GM12892 (cell line): ENCODE results near the gene KIF16B.

Experiments
- POLR2A ChIP-seq: IDR thresholded peaks from 2 replicates; pipeline ENCODE4 v1.6.1; 2011; ENCODE audit warnings: low read depth, low read length, control low read depth
- POLR2AphosphoS5 ChIP-seq: IDR thresholded peaks from 2 replicates; pipeline ENCODE4 v1.6.1; 2011; ENCODE audit warnings: low read depth, low read length, control low read depth
- TAF1 ChIP-seq: IDR thresholded peaks from 2 replicates; pipeline ENCODE4 v1.6.1; 2011; ENCODE audit warnings: low read depth, mild to moderate bottlenecking, control low read depth, low read length, borderline replicate concordance

GRCh38 chr20:16476032-16476431, 97.2 kb downstream of the KIF16B start:
- TF ChIP-seq POLR2A (no peak), TAF1 (no peak), POLR2AphosphoS5 (no peak)
